Measurements from ENCODE around the gene SPOP.
A peak's percentile ranks its signal among the peaks of the same experiment; 100 is the strongest.
"Not testable (repeated sequence)": the region's sequence is repeated elsewhere in the genome, so short reads cannot be mapped to it uniquely, and the experiment has no call there.

Gene SPOP

DNA sequence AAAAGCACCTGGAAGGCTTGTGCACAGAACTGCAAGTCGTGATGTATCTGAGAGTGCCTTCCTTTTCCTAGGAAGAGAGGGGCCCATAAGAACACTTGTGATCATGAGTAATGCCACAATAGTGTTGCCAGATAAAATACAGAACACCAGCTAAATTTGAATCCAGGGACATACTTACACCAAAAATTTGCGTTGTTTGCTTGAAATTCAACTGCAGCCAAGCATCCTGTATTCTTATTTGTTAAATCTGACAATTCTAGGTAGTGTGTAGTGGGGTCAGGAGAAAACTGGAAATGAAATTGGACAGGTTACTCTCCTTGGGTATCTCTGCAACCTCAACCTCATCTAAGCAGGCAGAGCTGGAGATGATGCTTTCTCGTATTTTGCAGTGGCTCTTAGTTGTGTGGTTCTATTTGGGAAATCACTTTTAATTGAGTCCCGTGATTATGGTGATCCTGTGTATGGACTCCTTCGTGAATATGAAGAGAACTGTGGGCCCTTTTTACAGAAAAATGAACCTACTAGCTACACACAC, 17.9 kb upstream of the SPOP start:
- no peak for DNase-seq

DNA sequence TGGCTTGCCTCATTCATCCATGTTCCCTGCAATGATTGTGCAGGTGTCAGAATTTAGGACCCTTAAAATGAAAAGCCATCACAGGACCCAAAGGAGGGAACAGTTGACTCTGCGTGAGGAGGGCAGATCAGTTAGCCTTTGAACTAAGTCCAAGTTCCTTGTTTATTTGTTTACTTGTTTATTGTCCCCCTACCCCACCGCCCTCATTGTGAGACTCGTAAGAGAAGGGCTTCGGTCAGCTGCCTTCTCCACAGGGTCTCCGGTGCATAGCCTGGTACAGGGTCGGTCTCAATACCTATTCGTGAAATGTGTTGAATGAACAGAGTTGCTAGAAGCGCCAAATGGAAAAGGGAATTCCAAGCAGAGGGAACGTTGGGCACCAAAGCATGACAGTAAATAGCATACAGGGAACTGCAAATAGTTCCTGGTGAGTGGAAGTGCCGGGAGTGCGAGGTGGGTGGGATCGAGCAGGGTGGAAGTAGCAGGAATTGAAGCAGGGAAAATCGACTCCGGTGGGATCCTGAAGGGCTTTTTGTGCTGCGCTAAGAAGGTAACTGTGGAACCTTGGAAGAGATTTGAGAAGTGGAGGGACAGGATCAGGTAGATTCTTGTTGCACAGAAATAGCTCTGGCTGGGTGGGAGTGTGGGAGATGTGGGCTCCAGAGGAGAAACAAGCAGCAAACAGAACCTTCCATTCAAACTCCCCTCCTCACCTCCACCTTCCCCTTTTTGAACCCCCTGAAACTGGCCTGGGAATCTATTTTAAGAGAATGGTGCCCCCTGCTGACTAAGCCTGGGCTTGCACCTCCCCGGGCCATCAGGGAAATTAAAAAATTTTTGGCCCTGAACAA, 17.2 kb upstream of the SPOP start:
- DNase-seq, result peak; percentile 61 to 69

DNA sequence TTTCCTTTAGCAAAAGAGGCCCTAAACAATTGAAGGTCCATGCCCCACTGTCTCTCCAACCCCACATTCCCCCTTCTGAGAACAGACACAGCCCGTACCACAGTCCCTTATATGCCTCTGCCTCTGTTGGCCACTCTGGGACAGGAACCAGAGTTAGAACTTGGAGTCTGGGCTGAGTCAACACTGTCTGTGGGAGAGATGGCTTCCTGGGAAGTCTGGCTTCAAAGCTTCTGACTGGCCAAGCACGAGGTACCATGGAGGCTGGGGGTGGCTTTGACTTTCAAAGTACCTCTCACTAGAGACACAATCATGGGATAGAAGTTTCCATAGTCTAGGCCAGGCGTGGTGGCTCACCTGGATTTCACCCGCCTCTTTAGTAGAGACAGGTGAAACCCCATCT, 14.9 kb upstream of the SPOP start:
- DNase-seq, result no peak

DNA sequence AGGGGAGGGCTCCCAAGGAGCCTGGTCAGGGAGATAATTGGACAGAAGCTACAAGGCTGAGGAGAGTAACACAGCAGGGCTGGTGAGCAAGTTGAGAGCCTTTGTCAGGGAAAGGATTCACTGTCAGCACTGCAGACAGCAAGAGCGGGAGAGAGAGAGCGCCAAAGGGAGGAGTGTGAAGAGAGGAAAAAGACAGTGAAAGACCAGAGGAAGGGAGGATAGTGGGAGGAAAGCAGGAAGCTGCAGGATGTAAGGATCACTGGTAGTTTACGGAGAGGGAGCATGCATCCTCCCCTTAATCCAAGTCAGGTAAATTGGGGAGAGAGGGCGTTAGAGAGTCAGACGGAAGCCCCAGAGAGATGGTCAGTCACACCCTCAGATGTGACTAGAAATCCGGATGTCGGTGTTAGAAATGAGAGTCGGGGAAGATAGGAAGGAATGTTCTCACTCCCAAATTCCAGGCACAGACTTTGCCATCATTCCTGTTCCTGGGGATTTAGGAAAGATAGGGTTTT, 13.8 kb upstream of the SPOP start:
- DNase-seq, result no peak

DNA sequence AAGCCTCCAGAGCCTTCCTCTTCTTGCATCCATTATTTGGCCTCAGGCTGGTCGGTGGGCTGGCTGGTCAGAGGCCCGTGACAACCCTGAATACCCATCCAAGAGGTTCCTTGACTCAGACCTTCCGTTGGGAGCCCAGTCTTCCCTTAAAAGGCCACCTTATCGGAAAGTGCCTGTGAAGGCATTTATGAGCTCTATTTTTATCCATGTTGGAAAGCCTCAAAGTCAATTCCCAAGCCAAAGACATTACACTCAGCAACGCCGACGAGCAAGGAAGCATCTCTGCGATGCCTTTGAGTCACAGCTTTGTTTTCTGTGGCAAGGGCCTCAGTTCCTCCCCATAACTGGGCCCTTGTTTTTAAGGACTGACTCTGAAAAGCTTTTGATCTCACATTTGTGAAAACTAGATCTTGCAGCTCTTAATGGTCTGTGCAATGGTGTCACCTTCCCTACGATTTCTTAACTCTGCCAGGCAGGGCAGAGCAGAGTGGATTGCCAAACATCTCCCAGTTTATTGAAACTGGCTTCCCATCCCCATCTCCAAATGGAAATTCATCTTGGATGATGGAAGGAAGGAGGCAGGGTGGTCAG, 13.3 kb upstream of the SPOP start:
- no peak for DNase-seq

DNA sequence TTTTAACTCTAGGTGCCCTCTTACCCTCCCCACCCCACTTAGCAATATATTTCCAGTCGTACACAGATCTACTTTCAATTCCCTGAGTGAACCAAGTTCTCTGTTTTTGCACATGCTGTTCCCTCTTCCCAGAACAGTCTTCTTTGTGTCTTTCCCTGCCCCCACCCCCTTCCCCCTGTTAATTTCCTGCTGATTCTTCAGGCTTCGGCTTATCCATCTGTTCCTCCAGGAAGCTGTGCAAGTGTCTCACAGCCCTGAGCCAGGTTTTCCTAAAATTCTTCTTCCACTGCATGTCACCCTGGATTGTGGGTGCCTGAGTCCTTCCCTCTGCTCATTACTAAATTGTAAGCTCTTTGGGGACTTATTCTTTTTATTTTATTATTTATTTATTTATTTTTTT, 12.4 kb upstream of the SPOP start:
- DNase-seq, result no peak

DNA sequence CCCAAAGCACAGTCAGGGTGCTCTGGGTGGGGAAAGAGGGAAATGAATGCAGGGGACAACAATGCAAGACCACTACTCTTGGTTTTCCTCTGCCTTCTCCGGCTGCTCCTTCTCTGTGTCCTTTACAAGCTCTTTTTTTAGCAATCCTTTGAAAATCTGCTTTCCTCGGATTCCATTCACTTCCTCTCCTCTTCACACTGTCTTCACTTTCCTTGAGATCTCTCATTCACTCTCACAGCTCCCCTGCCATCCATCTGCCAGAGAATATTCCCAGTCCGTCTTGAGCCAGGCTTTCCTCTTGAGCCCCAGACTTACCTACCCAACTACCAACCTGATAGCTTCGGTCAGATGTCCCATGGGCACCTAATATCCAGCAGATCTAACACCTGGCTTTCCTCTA, 11.0 kb upstream of the SPOP start:
- DNase-seq, result no peak

DNA sequence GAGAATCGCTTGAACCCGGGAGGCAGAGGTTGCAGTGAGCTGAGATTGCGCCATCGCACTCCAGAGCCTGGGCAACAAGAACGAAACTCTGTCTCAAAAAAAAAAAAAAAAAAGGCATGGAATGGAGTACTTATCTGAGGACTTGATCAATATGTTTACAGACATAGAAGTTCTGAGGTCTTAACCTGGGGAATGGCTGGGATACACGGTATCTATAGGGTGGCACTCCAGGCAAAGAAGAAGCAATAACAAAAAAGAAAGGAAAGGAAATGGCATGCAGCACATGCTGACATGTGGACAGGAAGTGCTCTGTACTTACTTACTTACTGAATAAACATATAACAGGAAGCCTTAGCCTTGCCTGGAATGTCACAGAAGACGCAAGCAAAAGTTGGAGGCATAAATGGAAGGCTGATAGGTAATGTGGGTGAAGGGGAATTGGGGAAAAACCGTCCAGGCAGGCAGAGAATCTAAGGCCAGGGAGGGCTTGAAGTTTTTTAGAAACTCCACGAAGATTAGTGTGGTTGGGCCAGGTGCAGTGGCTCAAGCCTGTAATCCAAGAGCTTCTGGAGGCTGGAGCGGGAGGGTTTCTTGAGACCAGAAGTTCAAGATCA, 10.1 kb upstream of the SPOP start:
- no peak for DNase-seq

DNA sequence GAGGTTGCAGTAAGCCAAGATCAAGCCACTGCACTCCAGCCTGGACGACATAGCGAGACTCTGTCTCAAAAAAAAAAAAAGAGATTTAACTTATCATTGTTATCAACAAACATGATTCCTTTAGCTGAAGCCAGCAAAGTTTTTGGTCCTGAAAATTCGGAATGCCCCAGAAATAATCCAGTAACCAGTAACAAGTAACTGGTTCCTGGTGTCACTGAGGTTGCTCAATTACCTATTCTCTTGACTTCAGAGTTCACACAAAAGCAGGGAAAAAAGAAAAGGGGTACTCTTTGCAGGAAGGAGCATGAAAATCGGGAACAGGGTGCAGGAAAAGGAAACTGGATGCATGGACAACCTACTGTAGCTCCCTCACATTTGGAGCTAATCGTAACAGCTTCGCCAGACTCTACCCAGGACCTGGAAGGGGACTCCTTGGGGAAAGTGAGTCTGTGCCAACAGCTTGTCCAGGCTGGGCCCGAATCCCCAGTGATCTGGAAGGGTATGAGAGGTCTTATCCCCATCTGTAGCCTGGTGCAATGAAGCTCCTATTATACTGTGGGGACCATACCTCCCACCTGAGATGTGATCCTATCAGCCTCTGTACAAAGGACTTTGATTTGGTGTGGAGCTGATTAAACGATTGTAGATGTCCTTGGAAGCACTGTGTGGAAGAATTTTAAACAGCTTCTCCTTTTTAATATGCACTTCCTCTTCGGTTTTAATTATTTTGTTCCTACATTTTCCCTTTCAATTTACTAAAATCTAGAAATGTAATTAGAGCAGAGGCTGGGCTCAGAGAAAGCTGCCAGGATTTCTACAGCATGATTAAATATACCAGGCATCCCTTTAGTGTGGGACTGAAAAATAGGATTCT, 3.4 kb upstream of the SPOP start:
- no peak for DNase-seq

DNA sequence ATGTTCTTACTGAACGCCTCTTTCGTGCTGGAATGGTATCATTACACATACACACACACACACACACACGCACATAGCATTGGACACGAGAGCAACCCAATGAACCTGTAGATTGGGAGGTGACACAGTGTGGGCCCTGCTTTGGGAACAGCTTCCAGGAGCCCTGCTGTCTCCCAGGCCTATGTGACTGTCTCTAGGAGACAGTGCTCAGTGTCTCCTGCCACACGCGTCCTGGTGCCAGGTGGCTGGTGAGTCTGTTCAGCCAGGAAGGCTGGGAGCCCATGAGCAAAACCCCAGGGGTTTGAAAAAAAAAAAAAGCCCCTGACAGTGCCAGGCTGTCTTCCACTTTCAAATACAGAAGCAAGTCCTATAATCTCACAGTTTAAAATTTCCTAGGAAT, 2.4 kb upstream of the SPOP start:
- DNase-seq, result no peak

DNA sequence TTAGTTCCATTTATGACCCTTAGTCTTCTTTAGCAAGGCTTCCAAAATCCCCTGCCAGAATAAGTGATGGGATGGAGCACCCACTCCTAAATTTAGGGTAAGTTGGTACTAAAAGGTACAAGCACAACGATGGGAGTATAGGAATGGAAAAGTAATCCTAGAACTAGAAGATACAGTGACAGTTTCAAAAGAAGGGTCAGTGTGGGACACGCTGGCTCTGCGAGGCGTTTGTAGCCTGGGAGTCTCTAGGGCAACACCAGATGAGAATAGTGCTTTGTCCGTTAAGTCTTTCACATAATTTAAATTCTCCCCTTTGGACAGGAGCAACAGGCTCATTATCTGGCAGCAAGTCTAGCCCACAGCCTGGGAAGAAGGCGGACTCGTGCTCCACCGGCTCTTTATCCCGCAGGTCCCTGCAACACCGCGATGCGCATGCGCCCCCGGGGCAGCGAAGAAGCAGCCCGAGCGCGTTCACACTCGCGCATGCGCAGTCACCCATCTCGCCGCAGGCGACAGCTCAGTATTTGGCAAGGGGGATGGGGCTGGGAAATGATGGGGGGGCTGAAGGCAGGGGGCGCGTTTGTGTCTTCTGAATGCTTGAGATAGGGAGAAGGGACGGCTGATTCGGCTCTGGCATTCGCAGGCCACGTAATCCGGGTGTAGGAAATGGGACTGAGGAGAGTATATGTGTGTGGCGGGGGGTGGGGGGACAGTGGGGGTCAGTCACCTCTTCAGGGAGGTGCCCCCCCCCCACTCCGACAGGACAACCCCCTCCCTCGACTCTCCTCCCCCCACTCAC, 564 bp downstream of the SPOP start:
- peak; percentile 94 to 96 for DNase-seq

DNA sequence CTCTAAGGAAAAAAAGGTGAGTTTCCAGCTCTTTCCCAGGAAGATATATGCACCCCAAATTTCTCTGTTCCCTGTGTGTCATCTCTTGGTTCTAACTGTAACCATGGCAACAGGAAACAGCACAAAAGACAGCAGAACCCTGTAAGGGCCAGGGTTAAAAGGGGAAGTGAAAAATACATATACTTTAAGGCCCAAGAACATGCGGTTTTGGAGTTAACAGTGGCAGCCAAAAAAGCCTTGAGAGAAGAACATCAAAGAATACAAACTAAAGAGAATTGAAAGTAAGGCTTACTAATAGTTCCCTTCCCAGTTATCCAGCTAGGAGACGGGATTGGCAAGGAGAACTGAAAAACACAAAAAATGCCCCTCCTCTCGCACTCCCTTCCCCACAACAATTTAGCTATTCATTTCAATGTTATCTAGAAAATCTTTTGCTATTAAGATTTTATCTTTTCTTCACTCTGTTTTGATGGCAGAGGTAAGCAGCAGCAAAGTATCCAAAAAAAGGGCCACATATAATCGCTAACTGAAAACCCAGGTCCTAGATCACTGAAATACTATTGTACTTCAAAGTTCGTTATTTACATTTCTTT, 1.5 kb downstream of the SPOP start:
- DNase-seq, result no peak

DNA sequence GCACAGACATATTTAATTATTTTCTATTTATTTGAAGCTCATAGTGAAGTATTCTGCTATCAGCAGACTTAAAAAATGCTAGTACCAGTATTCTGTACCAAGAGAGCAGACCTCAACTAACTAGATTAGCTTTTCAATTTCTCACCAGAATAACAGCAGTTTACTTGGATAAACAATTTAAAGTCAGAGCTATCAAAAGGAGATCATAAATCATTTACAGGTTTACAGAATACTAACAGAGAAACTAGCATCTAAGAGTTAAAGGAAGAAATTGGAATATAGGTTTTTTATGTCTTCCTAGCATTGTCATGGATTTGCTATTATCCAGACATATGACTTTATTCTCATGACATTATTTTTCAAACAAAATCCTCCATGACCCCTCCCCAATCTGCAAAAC, 3.4 kb downstream of the SPOP start:
- DNase-seq, result no peak

DNA sequence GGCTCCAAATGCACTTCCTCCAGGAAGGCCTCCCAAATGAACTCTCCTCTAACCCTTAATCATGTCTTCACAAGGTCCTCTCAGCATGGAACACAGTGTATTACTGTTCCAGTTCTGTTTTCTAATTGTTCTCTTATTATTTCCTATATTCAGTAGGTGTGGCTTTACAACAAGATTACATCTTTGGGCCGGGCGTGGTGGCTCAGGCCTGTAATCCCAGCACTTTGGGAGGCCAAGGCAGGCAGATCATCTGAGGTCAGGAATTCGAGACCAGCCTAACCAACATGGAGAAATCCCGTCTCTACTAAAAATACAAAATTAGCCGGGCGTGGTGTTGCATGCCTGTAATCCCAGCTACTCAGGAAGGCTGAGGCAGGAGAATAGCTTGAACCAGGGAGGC, 4.2 kb downstream of the SPOP start:
- not testable (repeated sequence) for DNase-seq

DNA sequence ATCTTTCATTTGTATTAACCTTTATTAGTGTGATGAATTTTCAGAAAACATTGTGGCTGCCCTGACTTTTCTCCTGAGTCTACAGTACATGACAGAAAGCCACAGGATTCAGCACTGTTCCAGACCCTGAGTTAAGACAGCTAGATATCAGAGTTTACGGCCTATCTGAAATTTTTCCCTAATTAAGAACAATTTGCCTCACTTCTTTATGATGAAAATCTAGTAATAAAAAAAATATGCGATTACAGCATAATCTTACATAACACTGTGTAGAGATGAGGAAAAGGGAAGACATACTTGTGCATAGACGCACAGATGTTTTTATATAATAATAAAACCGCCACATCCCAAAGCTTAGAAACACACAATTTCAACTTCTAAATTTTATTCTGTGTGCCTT, 7.3 kb downstream of the SPOP start:
- no peak for DNase-seq

DNA sequence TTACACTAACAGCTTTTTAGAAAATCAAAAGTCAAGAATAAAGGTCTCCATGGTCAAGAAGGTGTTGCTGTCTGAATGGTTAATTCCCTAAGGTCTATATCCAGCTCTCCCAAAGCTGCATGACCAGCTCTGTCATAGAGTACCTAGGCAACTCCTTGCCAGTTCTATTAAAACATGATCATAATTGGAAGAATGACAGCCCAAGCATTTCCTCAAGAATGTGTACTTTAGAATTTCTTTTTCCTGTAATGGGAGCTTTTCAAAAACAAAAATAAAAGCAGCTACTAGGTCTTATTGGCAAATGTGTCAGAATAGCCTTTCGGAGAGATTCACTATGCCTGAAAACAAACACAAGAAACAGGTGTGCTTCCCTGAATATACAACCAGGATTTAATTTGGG, 7.9 kb downstream of the SPOP start:
- DNase-seq, result no peak

DNA sequence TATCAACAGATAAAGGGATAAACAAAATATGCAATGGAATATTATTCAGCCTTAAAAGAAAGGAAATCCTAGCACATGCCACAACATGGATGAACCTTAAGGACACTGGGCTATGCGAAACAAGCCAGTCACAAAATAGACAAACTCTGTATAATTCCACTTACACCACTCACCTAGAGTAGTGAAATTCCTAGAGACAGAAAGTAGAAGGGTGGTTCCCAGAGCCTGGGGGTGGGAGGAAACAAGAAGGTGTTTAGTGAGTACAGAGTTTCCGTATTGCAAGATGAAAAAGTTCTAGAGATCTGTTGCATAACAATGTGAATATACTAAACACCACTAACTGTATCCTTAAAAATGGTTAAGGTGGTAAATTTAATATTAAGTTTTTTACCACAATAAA, 10.0 kb downstream of the SPOP start:
- peak in 1 of 2 experiments; percentile 27 for DNase-seq

DNA sequence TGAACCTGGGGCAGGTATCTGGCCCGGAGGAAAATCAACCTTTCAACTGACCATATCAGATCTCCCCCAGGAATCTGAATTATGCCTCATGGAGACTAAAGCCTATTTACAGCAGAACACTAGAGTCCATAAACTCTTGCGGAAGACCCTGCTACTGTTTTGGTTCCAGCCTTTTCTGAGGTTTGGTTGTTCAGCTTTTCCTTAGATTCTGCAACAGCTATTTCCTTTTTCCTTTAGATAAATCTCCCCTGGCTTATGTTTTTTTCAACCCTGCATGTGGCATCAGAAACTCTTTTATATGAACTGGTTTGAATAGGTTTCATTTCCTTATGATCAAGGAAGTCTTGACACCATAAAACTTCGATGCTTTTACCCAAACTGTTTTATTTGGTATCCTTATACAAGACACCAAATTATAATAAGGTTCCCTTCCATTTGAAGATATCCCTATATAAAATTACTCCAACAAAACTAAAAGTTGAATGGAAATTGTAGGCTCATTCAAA, 13.1 kb downstream of the SPOP start:
- no peak for DNase-seq

DNA sequence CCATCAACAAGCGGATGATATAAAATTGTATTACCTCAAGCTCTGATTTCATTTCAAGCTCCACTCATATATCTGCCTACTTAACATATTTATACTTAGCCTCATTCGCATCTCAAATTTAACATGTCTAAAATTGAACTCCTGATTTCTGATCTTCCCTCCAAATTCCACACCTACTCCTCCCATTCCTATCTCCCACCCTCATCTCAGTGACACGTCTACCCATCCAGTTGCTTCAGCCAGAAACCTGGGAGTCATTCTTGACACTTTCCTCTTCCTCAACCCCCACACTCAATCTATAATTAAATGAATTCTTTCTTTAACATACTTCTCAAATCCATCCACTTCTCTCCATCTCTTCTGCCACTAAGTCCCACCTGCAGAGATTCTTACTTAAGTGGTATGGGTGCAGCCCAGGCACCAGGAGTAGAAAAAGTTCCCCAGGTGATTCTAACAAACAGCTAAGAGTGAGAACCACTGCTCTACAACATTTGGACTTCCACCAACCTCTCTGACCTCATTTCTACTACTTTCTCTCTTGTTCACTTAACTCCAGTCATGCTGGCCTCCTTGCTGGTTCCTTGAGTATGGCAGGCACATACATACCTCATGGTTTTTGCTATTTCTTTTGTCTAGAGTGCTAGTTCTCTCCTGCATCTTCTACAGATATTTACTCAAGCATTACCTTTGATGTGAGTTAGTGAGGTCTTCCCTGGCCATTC, 18.1 kb downstream of the SPOP start:
- no peak for DNase-seq

DNA sequence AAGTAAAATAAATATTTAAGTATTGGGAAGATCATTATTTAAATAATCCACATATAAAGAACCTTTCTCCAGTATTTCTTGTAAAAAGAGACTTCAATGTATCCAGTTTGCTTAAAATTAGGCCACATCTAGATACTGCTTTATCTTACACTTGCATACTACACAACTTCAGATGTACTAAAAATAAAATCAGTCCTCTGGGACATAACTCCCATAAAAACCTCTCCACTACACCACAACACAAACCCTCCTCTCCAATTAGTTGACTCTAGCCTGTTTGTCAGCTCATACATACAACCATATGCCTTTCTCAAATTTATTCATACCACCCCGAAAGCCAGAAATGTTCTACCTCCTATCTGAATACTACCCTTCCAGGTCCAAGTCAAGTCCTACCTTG, 21.6 kb downstream of the SPOP start:
- DNase-seq, result no peak

DNA sequence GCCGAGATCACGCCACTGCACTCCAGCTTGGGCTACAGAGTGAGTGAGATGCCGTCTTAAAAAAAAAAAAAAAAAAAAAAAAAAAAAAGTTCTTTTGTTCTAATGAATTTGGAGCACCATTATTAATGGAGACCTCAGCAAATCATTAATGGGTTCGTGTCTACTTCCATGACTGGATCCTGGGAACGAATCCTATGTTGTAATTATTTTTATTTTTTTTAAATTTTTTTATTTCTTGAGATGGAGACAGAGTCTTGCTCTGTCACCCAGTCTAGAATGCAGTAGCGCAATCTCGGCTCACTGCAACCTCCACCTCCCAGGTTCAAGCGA, 30.7 kb downstream of the SPOP start:
- DNase-seq, result no peak

Measured in activated CD4-positive, alpha-beta T cell treated with anti-CD3 and anti-CD28 coated beads, Interleukin-2, amount 50 U/mL, for 4 hours (primary cell).